ENCODE measurements around the gene PSMD11. TPM values are rescaled to one million over a fixed set of nuclear protein-coding genes. Genes with fewer than 3 reads are reported as not detected.

The PSMD11 gene
- total RNA-seq, 2 experiments from 2014 or later = 109 to 135 TPM

GRCh38 chr17:32510466-32510865, 66.2 kb downstream of the PSMD11 start:
- CTCF ChIA-PET = no interaction called here
- peaks cover 48% of the 10 kb centered on the region for H3K4me1 Mint-ChIP-seq
- no peak overlapping the region for H3K4me3 Mint-ChIP-seq
- no peak for ATAC-seq
- DNase-seq = no peak
- peaks cover 4% of the 10 kb centered on the region for H3K9me3 Mint-ChIP-seq (ENCODE audit: low read depth)
- POLR2A ChIA-PET = interaction anchor here (0.7 kb wide), 1 partner anchor 13 kb away, joined by 5 read pairs; no protein-coding TSS in a partner anchor
- H3K27ac Mint-ChIP-seq = no peak overlapping the region
- H3K36me3 Mint-ChIP-seq (ENCODE audit: low read depth) = peaks cover 1% of the 10 kb centered on the region
- H3K27me3 Mint-ChIP-seq = no peaks in the 10 kb centered on the region
- intact Hi-C loops (cut with DNase I, micrococcal nuclease) = no loop called here

GRCh38 chr17:32512328-32512727, 68.0 kb downstream of the PSMD11 start:
- Mint-ChIP-seq H3K9me3 (ENCODE audit: low read depth) (no peaks in the 10 kb centered on the region), H3K27ac (no peak overlapping the region), H3K27me3 (no peaks in the 10 kb centered on the region), H3K4me3 (no peak overlapping the region), H3K4me1 (peaks cover 52% of the 10 kb centered on the region), H3K36me3 (ENCODE audit: low read depth) (peaks cover 1% of the 10 kb centered on the region)
- intact Hi-C loops (cut with DNase I, micrococcal nuclease) = no loop called here
- DNase-seq (peak; percentile 2), ATAC-seq (no peak)
- POLR2A ChIA-PET = no interaction called here
- CTCF ChIA-PET = no interaction called here

- intact Hi-C loops (cut with DNase I, micrococcal nuclease) = no loop called here
Measured at GRCh38 chr17:32513579-32513978, 69.3 kb downstream of the PSMD11 start.

GRCh38 chr17:32514606-32515005, 70.3 kb downstream of the PSMD11 start:
- Mint-ChIP-seq H3K27ac (peak overlapping the region; percentile 7), H3K4me3 (no peak overlapping the region), H3K4me1 (peaks cover 52% of the 10 kb centered on the region), H3K9me3 (ENCODE audit: low read depth) (no peaks in the 10 kb centered on the region), H3K36me3 (ENCODE audit: low read depth) (no peaks in the 10 kb centered on the region), H3K27me3 (no peaks in the 10 kb centered on the region)
- ChIA-PET CTCF (no interaction called here), POLR2A (no interaction called here)
- ATAC-seq = no peak
- intact Hi-C loops (cut with DNase I, micrococcal nuclease) = loop anchor here in 1 of 2 experiments (5.0 kb wide), 1 partner anchor 1702 kb away; no protein-coding TSS in a partner anchor
- DNase-seq = no peak

More at GRCh38 chr17:32513579-32513978, 69.3 kb downstream of the PSMD11 start:
- H3K4me3 Mint-ChIP-seq = no peak overlapping the region
- H3K36me3 Mint-ChIP-seq (ENCODE audit: low read depth) = peaks cover 1% of the 10 kb centered on the region
- ATAC-seq = no peak
- CTCF ChIA-PET = no interaction called here
- no peaks in the 10 kb centered on the region for H3K9me3 Mint-ChIP-seq (ENCODE audit: low read depth)
- POLR2A ChIA-PET = no interaction called here
- no peaks in the 10 kb centered on the region for H3K27me3 Mint-ChIP-seq
- no peak overlapping the region for H3K27ac Mint-ChIP-seq
- peaks cover 51% of the 10 kb centered on the region for H3K4me1 Mint-ChIP-seq
- no peak for DNase-seq

GRCh38 chr17:32515677-32516383, 71.5 kb downstream of the PSMD11 start:
- Mint-ChIP-seq H3K27me3 (no peaks in the 10 kb centered on the region), H3K9me3 (ENCODE audit: low read depth) (no peaks in the 10 kb centered on the region), H3K4me3 (no peak overlapping the region), H3K27ac (peak overlapping the region; percentile 48), H3K36me3 (ENCODE audit: low read depth) (no peaks in the 10 kb centered on the region), H3K4me1 (peaks cover 65% of the 10 kb centered on the region)
- DNase-seq (no peak), ATAC-seq (peak; percentile 7)
- ChIA-PET CTCF (interaction anchor here (0.8 to 1.3 kb wide), 3 partner anchors 11 to 192 kb away, joined by 3 read pairs; no protein-coding TSS in a partner anchor), POLR2A (interaction anchor here (0.6 kb wide), 1 partner anchor 8 kb away, joined by 3 read pairs; no protein-coding TSS in a partner anchor)
- intact Hi-C loops (cut with DNase I, micrococcal nuclease) = loop anchor here in 1 of 2 experiments (5.0 kb wide), 1 partner anchor 1704 kb away; no protein-coding TSS in a partner anchor

- no peaks in the 10 kb centered on the region for H3K36me3 Mint-ChIP-seq (ENCODE audit: low read depth)
- no peak for DNase-seq
- H3K27me3 Mint-ChIP-seq = no peaks in the 10 kb centered on the region
- no peak for ATAC-seq
- ChIA-PET POLR2A (interaction anchor here (0.6 kb wide), 1 partner anchor 8 kb away, joined by 3 read pairs; no protein-coding TSS in a partner anchor), CTCF (interaction anchor here (0.8 to 1.3 kb wide), 4 partner anchors 12 to 54 kb away, joined by 3 to 4 read pairs (median 3); partner anchors contain the start of gene CDK5R1)
- peaks cover 70% of the 10 kb centered on the region for H3K4me1 Mint-ChIP-seq
- no peak overlapping the region for H3K4me3 Mint-ChIP-seq
- H3K9me3 Mint-ChIP-seq (ENCODE audit: low read depth) = no peaks in the 10 kb centered on the region
- peak overlapping the region; percentile 82 for H3K27ac Mint-ChIP-seq
- intact Hi-C loops (cut with DNase I, micrococcal nuclease) = loop anchor here in 1 of 2 experiments (5.0 kb wide), 1 partner anchor 1704 kb away; no protein-coding TSS in a partner anchor
Measured at GRCh38 chr17:32516450-32516849, 72.1 kb downstream of the PSMD11 start.

GRCh38 chr17:32516940-32517701, 72.8 kb downstream of the PSMD11 start:
- POLR2A ChIA-PET = interaction anchor here (0.5 to 2.1 kb wide), 3 partner anchors 29 to 299 kb away, joined by 4 to 7 read pairs (median 4); partner anchors contain the start of gene CDK5R1
- Mint-ChIP-seq H3K36me3 (ENCODE audit: low read depth) (no peaks in the 10 kb centered on the region), H3K4me1 (peaks cover 70% of the 10 kb centered on the region), H3K27ac (peak overlapping the region; percentile 82), H3K4me3 (peak overlapping the region; percentile 6), H3K9me3 (ENCODE audit: low read depth) (no peaks in the 10 kb centered on the region), H3K27me3 (no peaks in the 10 kb centered on the region)
- no peak for DNase-seq
- CTCF ChIA-PET = interaction anchor here (0.6 to 1.9 kb wide), 7 partner anchors 10 to 177 kb away, joined by 3 to 6 read pairs (median 4); partner anchors contain the start of gene CDK5R1
- intact Hi-C loops (cut with DNase I, micrococcal nuclease) = loop anchor here in 1 of 2 experiments (1.0 to 5.0 kb wide), 2 partner anchors 14 to 1705 kb away; no protein-coding TSS in a partner anchor
- ATAC-seq = peak; percentile 28

- H3K9me3 Mint-ChIP-seq (ENCODE audit: low read depth) = no peaks in the 10 kb centered on the region
- ChIA-PET CTCF (interaction anchor here (0.7 to 1.9 kb wide), 7 partner anchors 9 to 73 kb away, joined by 3 to 7 read pairs (median 4); partner anchors contain the start of gene CDK5R1), POLR2A (interaction anchor here (0.5 to 2.1 kb wide), 3 partner anchors 30 to 300 kb away, joined by 4 to 7 read pairs (median 4); partner anchors contain the start of gene CDK5R1)
- peak overlapping the region; percentile 70 for H3K4me3 Mint-ChIP-seq
- ATAC-seq = no peak
- no peak for DNase-seq
- peaks cover 78% of the 10 kb centered on the region for H3K4me1 Mint-ChIP-seq
- intact Hi-C loops (cut with DNase I, micrococcal nuclease) = loop anchor here in 1 of 2 experiments (1.0 to 5.0 kb wide), 2 partner anchors 15 to 1706 kb away; no protein-coding TSS in a partner anchor
- H3K27me3 Mint-ChIP-seq = no peaks in the 10 kb centered on the region
- H3K36me3 Mint-ChIP-seq (ENCODE audit: low read depth) = no peaks in the 10 kb centered on the region
- peak overlapping the region; percentile 55 for H3K27ac Mint-ChIP-seq
Measured at GRCh38 chr17:32517982-32518381, 73.7 kb downstream of the PSMD11 start.

GRCh38 chr17:32518646-32519227, 74.4 kb downstream of the PSMD11 start:
- ChIA-PET POLR2A (interaction anchor here (0.6 to 2.1 kb wide), 3 partner anchors 31 to 95 kb away, joined by 4 to 7 read pairs (median 7); partner anchors contain the start of gene CDK5R1), CTCF (interaction anchor here (0.7 to 1.9 kb wide), 6 partner anchors 9 to 74 kb away, joined by 3 to 7 read pairs (median 5); partner anchors contain the start of gene CDK5R1)
- DNase-seq = no peak
- peak overlapping the region; percentile 39 for H3K27ac Mint-ChIP-seq
- intact Hi-C loops (cut with DNase I, micrococcal nuclease) = loop anchor here in 1 of 2 experiments (1.0 to 5.0 kb wide), 3 partner anchors 31 to 1706 kb away; partner anchors contain the start of gene PSMD11
- peak overlapping the region; percentile 70 for H3K4me3 Mint-ChIP-seq
- no peak for ATAC-seq
- H3K4me1 Mint-ChIP-seq = peaks cover 82% of the 10 kb centered on the region
- no peaks in the 10 kb centered on the region for H3K36me3 Mint-ChIP-seq (ENCODE audit: low read depth)
- no peaks in the 10 kb centered on the region for H3K9me3 Mint-ChIP-seq (ENCODE audit: low read depth)
- H3K27me3 Mint-ChIP-seq = no peaks in the 10 kb centered on the region

- ChIA-PET CTCF (interaction anchor here (1.8 kb wide), 2 partner anchors 32 to 57 kb away, joined by 6 to 7 read pairs; partner anchors contain the start of gene CDK5R1), POLR2A (interaction anchor here (0.6 to 2.0 kb wide), 3 partner anchors 32 to 95 kb away, joined by 4 to 7 read pairs (median 7); partner anchors contain the start of gene CDK5R1)
- H3K27me3 Mint-ChIP-seq = no peaks in the 10 kb centered on the region
- no peaks in the 10 kb centered on the region for H3K36me3 Mint-ChIP-seq (ENCODE audit: low read depth)
- intact Hi-C loops (cut with DNase I, micrococcal nuclease) = loop anchor here (1.0 to 5.0 kb wide), 4 partner anchors 29 to 1707 kb away; partner anchors contain the start of gene PSMD11 (in 1 of the 2)
- peak overlapping the region; percentile 92 for H3K27ac Mint-ChIP-seq
- peak; percentile 82 for DNase-seq
- H3K4me3 Mint-ChIP-seq = peak overlapping the region; percentile 70
- no peaks in the 10 kb centered on the region for H3K9me3 Mint-ChIP-seq (ENCODE audit: low read depth)
- ATAC-seq = peak; percentile 5
- peaks cover 89% of the 10 kb centered on the region for H3K4me1 Mint-ChIP-seq
Measured at GRCh38 chr17:32519228-32520103, 75.2 kb downstream of the PSMD11 start.
